H1 (cell line): Measurements from ENCODE around the gene CBFA2T2.

Experiments
- BRCA1 ChIP-seq: IDR thresholded peaks from 2 replicates; pipeline ENCODE4 v1.6.1; 2012; ENCODE audit warnings: low read depth, low read length, improper control_type of control experiment
- CTCF ChIP-seq, 3 experiments: IDR thresholded peaks; 1 replicate in 2 of 3; 2 replicates in 1 of 3; pipeline versions ENCODE4 v1.5.1 to v1.6.1; 2011; ENCODE audit warnings: low read length in 3 of 3, mild to moderate bottlenecking in 3 of 3, inconsistent platforms in 2 of 3, low read depth in 1 of 3, moderate library complexity in 1 of 3; ENCODE audit not compliant: insufficient read depth in 1 of 3; ENCODE audit errors: control extremely low read depth in 1 of 3
- EGR1 ChIP-seq: IDR thresholded peaks from 2 replicates; pipeline ENCODE4 v1.6.1; 2011; ENCODE audit warnings: low read depth, low read length, borderline replicate concordance
- EP300 ChIP-seq, 2 experiments: IDR thresholded peaks; 1 replicate in 1 of 2; 2 replicates in 1 of 2; pipeline ENCODE4 v1.6.1; 2011 to 2012; ENCODE audit warnings: low read depth in 2 of 2, low read length in 2 of 2, mild to moderate bottlenecking in 2 of 2, borderline replicate concordance in 1 of 2, inconsistent platforms in 1 of 2, moderate library complexity in 1 of 2
- EZH2 ChIP-seq: fragments of 200-600 bp; sonication (generic); IDR thresholded peaks from 2 replicates; pipeline ENCODE4 v1.7.1; 2012; ENCODE audit warnings: low read depth, mild to moderate bottlenecking, moderate library complexity, low read length, inconsistent platforms; ENCODE audit not compliant: severe bottlenecking
- POLR2A ChIP-seq, 2 experiments: IDR thresholded peaks; 1 replicate in 1 of 2; 2 replicates in 1 of 2; pipeline ENCODE4 v1.6.1; 2011; ENCODE audit warnings: low read depth in 2 of 2, low read length in 2 of 2, mild to moderate bottlenecking in 2 of 2; ENCODE audit errors: control extremely low read depth in 1 of 2
- POLR2AphosphoS5 ChIP-seq: IDR thresholded peaks from 2 replicates; pipeline ENCODE4 v1.6.1; 2011; ENCODE audit warnings: low read depth, low read length
- SIN3A ChIP-seq, 2 experiments: IDR thresholded peaks in 1 of 2; conservative IDR thresholded peaks in 1 of 2; 2 replicates each; pipeline ENCODE4 v1.6.1; 2011 to 2012; ENCODE audit warnings: low read length in 2 of 2, improper control_type of control experiment in 1 of 2, low read depth in 1 of 2, mild to moderate bottlenecking in 1 of 2

- TF ChIP-seq CTCF (IDR thresholded peaks at IDR 0.05; ENCODE audit: control extremely low read depth in 1 of 3, insufficient read depth in 1 of 3, low read depth in 1 of 3, low read length in 3 of 3) (no peak), EP300 (IDR thresholded peaks at IDR 0.05; ENCODE audit: borderline replicate concordance in 1 of 2, low read depth in 2 of 2, low read length in 2 of 2) (no peak), POLR2AphosphoS5 (no peak), POLR2A (IDR thresholded peaks at IDR 0.05; ENCODE audit: control extremely low read depth in 1 of 2, low read depth in 2 of 2, low read length in 2 of 2) (no peak), EGR1 (no peak), BRCA1 (no peak), EZH2 (no peak), SIN3A (conservative IDR thresholded peaks at IDR 0.05 in 1 of 2, IDR thresholded peaks at IDR 0.05 in 1 of 2; ENCODE audit: low read depth in 1 of 2, low read length in 2 of 2) (no peak)
These were observed 9.5 kb downstream of the CBFA2T2 start for GRCh38 chr20:33499355-33499754.
